CD8-positive, alpha-beta memory T cell (primary cell): ENCODE results near the gene ZNF440. TPM values are rescaled to one million over a fixed set of nuclear protein-coding genes. Genes with fewer than 3 reads are reported as not detected.
"Not testable (repeated sequence)": the region's sequence is repeated elsewhere in the genome, so short reads cannot be mapped to it uniquely, and the experiment has no call there.

Experiments used
- CTCF ChIA-PET: fragments of 350-600 bp; sonication (Branson Sonifier 250); formaldehyde crosslinking; loops from one replicate; lab custom pipeline; 2021; ENCODE audit warnings: antibody characterized with exemption; lab: Charles Lee
- POLR2A ChIA-PET: fragments of 350-600 bp; sonication (Branson Sonifier 250); formaldehyde crosslinking; loops from one replicate; lab custom pipeline; 2021; ENCODE audit warnings: antibody characterized with exemption; lab: Charles Lee
- DNase-seq, 5 donors: peaks; one replicate each; pipeline versions ENCODE4 v3.0.0 to v3.0.0-alpha.2; 2020 to 2022; ENCODE audit warnings: mixed read lengths in 1 of 5
- H3K27ac ChIP-seq: one replicate; pipeline ENCODE4 v1.7.0; 2013; ENCODE audit warnings: low read depth, mild to moderate bottlenecking, low read length, moderate library complexity
- H3K27me3 ChIP-seq: 2 replicates; pipeline ENCODE4 v1.7.0; 2013; ENCODE audit warnings: low read length, mild to moderate bottlenecking; ENCODE audit not compliant: insufficient read depth, poor library complexity, severe bottlenecking
- H3K36me3 ChIP-seq: 2 replicates; pipeline ENCODE4 v1.7.0; 2013; ENCODE audit warnings: mild to moderate bottlenecking, low read length, moderate library complexity; ENCODE audit not compliant: insufficient read depth
- H3K4me1 ChIP-seq: 2 replicates; pipeline ENCODE4 v1.7.0; 2013; ENCODE audit warnings: mild to moderate bottlenecking, low read length, moderate library complexity; ENCODE audit not compliant: insufficient read depth
- H3K4me3 ChIP-seq: 2 replicates; pipeline ENCODE4 v1.7.0; 2013; ENCODE audit warnings: mild to moderate bottlenecking, low read length
- H3K9me3 ChIP-seq: 2 replicates; pipeline ENCODE4 v1.7.0; 2013; ENCODE audit warnings: mild to moderate bottlenecking, low read length
- H3K27ac Mint-ChIP-seq, 8 donors: one replicate each; pipeline ENCODE4 v1.8.0; 2020 to 2021; ENCODE audit warnings: mixed read lengths in 8 of 8, mild to moderate bottlenecking in 6 of 8, inconsistent platforms in 3 of 8, moderate library complexity in 3 of 8
- H3K27me3 Mint-ChIP-seq, 2 donors: one replicate each; pipeline ENCODE4 v1.8.0; 2020 to 2021; ENCODE audit warnings: mixed read lengths in 2 of 2, mild to moderate bottlenecking in 1 of 2, moderate library complexity in 1 of 2
- H3K36me3 Mint-ChIP-seq, 3 donors: one replicate each; pipeline ENCODE4 v1.8.0; 2020 to 2021; ENCODE audit warnings: mixed read lengths in 3 of 3, inconsistent platforms in 1 of 3, mild to moderate bottlenecking in 1 of 3
- H3K4me1 Mint-ChIP-seq, 3 donors: one replicate each; pipeline ENCODE4 v1.8.0; 2020 to 2021; ENCODE audit warnings: mixed read lengths in 3 of 3, inconsistent platforms in 1 of 3, mild to moderate bottlenecking in 1 of 3
- H3K4me3 Mint-ChIP-seq, 7 donors: one replicate each; pipeline ENCODE4 v1.8.0; 2020 to 2021; ENCODE audit warnings: mixed read lengths in 7 of 7, mild to moderate bottlenecking in 6 of 7, moderate library complexity in 4 of 7, inconsistent platforms in 2 of 7
- H3K9me3 Mint-ChIP-seq, 5 donors: one replicate each; pipeline ENCODE4 v1.8.0; 2020 to 2022; ENCODE audit warnings: mixed read lengths in 5 of 5, mild to moderate bottlenecking in 3 of 5, moderate library complexity in 2 of 5, inconsistent platforms in 1 of 5
- polyA plus RNA-seq: library from polyadenylated mRNA; unstranded; fragments of 300-500 nt; fragmentation: Illumina TruSeq; gene quantifications from one replicate; pipeline ENCODE4 v1.2.3, GENCODE V29; 2021
- total RNA-seq, 2 experiments: library from RNA; stranded (reverse); gene quantifications; one replicate each; pipeline ENCODE4 v1.2.3, GENCODE V29; 2021

Gene ZNF440
- total and polyA plus RNA-seq, 3 experiments from 2014 or later: 3.2 to 8.4 (median 6.3) TPM

GRCh38 chr19:11853358-11853757 lies 39.3 kb downstream of the ZNF440 start:
- H3K36me3 Mint-ChIP-seq: peaks cover 13 to 52% (median 52%) of the 10 kb centered on the region in 3 donors

GRCh38 chr19:11856596-11857250 lies 42.6 kb downstream of the ZNF440 start:
- peaks cover 0 to 2% of the 10 kb centered on the region in 2 donors for H3K27me3 Mint-ChIP-seq
- peaks cover 17 to 69% (median 46%) of the 10 kb centered on the region in 5 donors for H3K9me3 Mint-ChIP-seq
- no peak overlapping the region for H3K27ac Mint-ChIP-seq
- POLR2A ChIA-PET: no interaction called here
- H3K4me1 Mint-ChIP-seq: no peaks in the 10 kb centered on the region
- H3K27ac ChIP-seq: no peak overlapping the region
- CTCF ChIA-PET: no interaction called here
- H3K36me3 Mint-ChIP-seq: peaks cover 13 to 76% (median 58%) of the 10 kb centered on the region in 3 donors
- no peak for DNase-seq
- no peaks in the 10 kb centered on the region for H3K4me1 ChIP-seq
- H3K36me3 ChIP-seq: no peaks in the 10 kb centered on the region
- no peak overlapping the region for H3K4me3 ChIP-seq
- no peaks in the 10 kb centered on the region for H3K27me3 ChIP-seq
- H3K4me3 Mint-ChIP-seq: no peak overlapping the region
- peaks cover 7% of the 10 kb centered on the region for H3K9me3 ChIP-seq

More at GRCh38 chr19:11853358-11853757, 39.3 kb downstream of the ZNF440 start:
- no peak for DNase-seq
- H3K36me3 ChIP-seq: no peaks in the 10 kb centered on the region
- POLR2A ChIA-PET: no interaction called here
- H3K27ac ChIP-seq: no peak overlapping the region
- peaks cover 8% of the 10 kb centered on the region for H3K4me1 ChIP-seq
- H3K27me3 Mint-ChIP-seq: peaks cover 0 to 6% of the 10 kb centered on the region in 2 donors
- H3K4me1 Mint-ChIP-seq: peaks cover 14 to 23% (median 18%) of the 10 kb centered on the region in 3 donors
- no peak overlapping the region for H3K4me3 Mint-ChIP-seq
- H3K9me3 ChIP-seq: no peaks in the 10 kb centered on the region
- no peak overlapping the region for H3K27ac Mint-ChIP-seq
- H3K9me3 Mint-ChIP-seq: peaks cover 7 to 45% (median 23%) of the 10 kb centered on the region in 5 donors
- CTCF ChIA-PET: no interaction called here
- no peak overlapping the region for H3K4me3 ChIP-seq
- no peaks in the 10 kb centered on the region for H3K27me3 ChIP-seq

DNA sequence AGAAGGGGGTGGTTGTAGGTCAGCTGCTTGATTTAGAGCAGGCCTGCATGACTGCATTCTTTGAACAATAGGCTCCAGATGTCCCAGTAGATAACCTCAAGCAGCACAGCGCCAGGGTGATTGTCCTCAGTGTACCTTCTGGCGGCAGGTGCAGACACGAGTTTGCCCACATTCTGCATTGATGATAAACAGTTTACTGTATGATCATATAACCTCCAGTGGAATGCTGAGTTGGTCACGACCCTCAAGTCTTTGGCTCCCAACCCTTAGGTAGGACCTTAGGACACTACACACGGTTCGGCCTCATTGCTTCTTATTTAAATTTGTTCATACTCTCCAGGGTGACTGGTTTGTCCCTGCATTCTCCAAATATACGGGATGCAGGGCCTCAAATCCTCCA lies 46.6 kb downstream of the ZNF440 start:
- no peak overlapping the region for H3K4me3 ChIP-seq
- H3K27ac ChIP-seq: no peak overlapping the region
- H3K27me3 ChIP-seq: no peaks in the 10 kb centered on the region
- ChIA-PET CTCF (no interaction called here), POLR2A (no interaction called here)
- Mint-ChIP-seq H3K27me3 (no peaks in the 10 kb centered on the region), H3K4me1 (no peaks in the 10 kb centered on the region), H3K27ac (peak overlapping the region in 1 of 8 donors; percentile 23), H3K36me3 (peaks cover 8 to 83% (median 68%) of the 10 kb centered on the region in 3 donors), H3K4me3 (no peak overlapping the region), H3K9me3 (peaks cover 30 to 96% (median 73%) of the 10 kb centered on the region in 5 donors)
- no peaks in the 10 kb centered on the region for H3K4me1 ChIP-seq
- H3K36me3 ChIP-seq: no peaks in the 10 kb centered on the region
- peaks cover 19% of the 10 kb centered on the region for H3K9me3 ChIP-seq
- DNase-seq: no peak

GRCh38 chr19:11861301-11861700 lies 47.2 kb downstream of the ZNF440 start:
- Histone ChIP-seq H3K36me3 (no peaks in the 10 kb centered on the region), H3K9me3 (peaks cover 19% of the 10 kb centered on the region), H3K27me3 (no peaks in the 10 kb centered on the region), H3K27ac (no peak overlapping the region), H3K4me3 (no peak overlapping the region), H3K4me1 (no peaks in the 10 kb centered on the region)
- H3K4me1 Mint-ChIP-seq: no peaks in the 10 kb centered on the region
- H3K27me3 Mint-ChIP-seq: no peaks in the 10 kb centered on the region
- H3K4me3 Mint-ChIP-seq: no peak overlapping the region
- H3K9me3 Mint-ChIP-seq: peaks cover 33 to 96% (median 76%) of the 10 kb centered on the region in 5 donors
- H3K36me3 Mint-ChIP-seq: peaks cover 9 to 83% (median 67%) of the 10 kb centered on the region in 3 donors
- no peak for DNase-seq
- POLR2A ChIA-PET: no interaction called here
- no peak overlapping the region for H3K27ac Mint-ChIP-seq
- CTCF ChIA-PET: no interaction called here

DNA sequence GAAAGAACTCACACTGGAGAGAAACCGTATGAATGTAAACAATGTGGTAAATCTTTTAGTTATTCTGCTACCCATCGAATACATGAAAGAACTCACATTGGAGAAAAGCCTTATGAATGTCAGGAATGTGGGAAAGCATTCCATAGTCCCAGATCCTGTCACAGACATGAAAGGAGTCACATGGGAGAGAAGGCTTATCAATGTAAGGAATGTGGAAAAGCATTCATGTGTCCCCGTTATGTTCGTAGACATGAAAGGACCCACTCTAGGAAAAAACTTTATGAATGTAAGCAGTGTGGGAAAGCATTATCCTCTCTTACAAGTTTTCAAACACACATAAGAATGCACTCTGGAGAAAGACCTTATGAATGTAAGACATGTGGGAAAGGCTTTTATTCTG lies 53.7 kb downstream of the ZNF440 start:
- peaks cover 41% of the 10 kb centered on the region for H3K9me3 ChIP-seq
- POLR2A ChIA-PET, H3K27ac ChIP-seq, H3K27me3 ChIP-seq, H3K4me1 ChIP-seq, H3K27ac Mint-ChIP-seq, H3K4me3 Mint-ChIP-seq, H3K4me3 ChIP-seq, CTCF ChIA-PET, H3K4me1 Mint-ChIP-seq, H3K27me3 Mint-ChIP-seq, DNase-seq: not testable (repeated sequence)
- Mint-ChIP-seq H3K9me3 (peaks cover 48 to 95% (median 86%) of the 10 kb centered on the region in 5 donors), H3K36me3 (peaks cover 23 to 74% (median 55%) of the 10 kb centered on the region in 3 donors)
- H3K36me3 ChIP-seq: peaks cover 12% of the 10 kb centered on the region

- Mint-ChIP-seq H3K9me3 (peaks cover 48 to 94% (median 81%) of the 10 kb centered on the region in 5 donors), H3K36me3 (peaks cover 23 to 72% (median 53%) of the 10 kb centered on the region in 3 donors), H3K27ac (no peak overlapping the region), H3K4me3 (no peak overlapping the region), H3K4me1 (no peaks in the 10 kb centered on the region), H3K27me3 (no peaks in the 10 kb centered on the region)
- Histone ChIP-seq H3K9me3 (peaks cover 41% of the 10 kb centered on the region), H3K27me3 (no peaks in the 10 kb centered on the region), H3K4me3 (no peak overlapping the region), H3K27ac (no peak overlapping the region), H3K36me3 (peaks cover 12% of the 10 kb centered on the region), H3K4me1 (no peaks in the 10 kb centered on the region)
- POLR2A ChIA-PET: no interaction called here
- no peak for DNase-seq
- CTCF ChIA-PET: no interaction called here
Measured at GRCh38 chr19:11868188-11868587, 54.1 kb downstream of the ZNF440 start.

DNA sequence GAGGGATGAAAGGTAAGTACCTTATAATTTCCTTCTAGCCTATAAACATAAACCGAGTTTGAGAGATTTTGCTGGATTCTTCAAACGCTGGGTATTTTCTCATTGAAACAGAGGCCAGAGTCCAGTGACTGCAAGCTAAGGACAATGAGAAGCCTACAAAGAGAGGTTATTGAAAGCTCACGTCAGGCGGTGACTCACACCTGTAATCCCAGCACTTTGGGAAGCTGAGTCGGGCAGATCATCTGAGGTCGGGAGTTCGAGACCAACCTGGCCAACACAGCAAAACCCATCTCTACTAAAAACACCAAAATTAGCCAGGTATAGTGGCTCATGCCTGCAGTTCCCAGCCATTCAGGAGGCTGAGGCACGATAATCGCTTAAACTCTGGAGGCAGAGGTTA lies 58.6 kb downstream of the ZNF440 start:
- Histone ChIP-seq H3K4me3 (no peak overlapping the region), H3K4me1 (no peaks in the 10 kb centered on the region), H3K36me3 (peaks cover 3% of the 10 kb centered on the region), H3K9me3 (peaks cover 20% of the 10 kb centered on the region), H3K27me3 (no peaks in the 10 kb centered on the region), H3K27ac (no peak overlapping the region)
- POLR2A ChIA-PET: no interaction called here
- CTCF ChIA-PET: interaction anchor here (1.3 kb wide), 1 partner anchor 75 kb away, joined by 3 read pairs; the partner anchor contains the start of gene ZNF491
- no peak for DNase-seq
- no peak overlapping the region for H3K27ac Mint-ChIP-seq
- H3K9me3 Mint-ChIP-seq: peaks cover 23 to 56% (median 44%) of the 10 kb centered on the region in 5 donors
- H3K4me1 Mint-ChIP-seq: no peaks in the 10 kb centered on the region
- H3K27me3 Mint-ChIP-seq: peaks cover 0 to 1% of the 10 kb centered on the region in 2 donors
- H3K36me3 Mint-ChIP-seq: peaks cover 7 to 31% (median 16%) of the 10 kb centered on the region in 3 donors
- no peak overlapping the region for H3K4me3 Mint-ChIP-seq

DNA sequence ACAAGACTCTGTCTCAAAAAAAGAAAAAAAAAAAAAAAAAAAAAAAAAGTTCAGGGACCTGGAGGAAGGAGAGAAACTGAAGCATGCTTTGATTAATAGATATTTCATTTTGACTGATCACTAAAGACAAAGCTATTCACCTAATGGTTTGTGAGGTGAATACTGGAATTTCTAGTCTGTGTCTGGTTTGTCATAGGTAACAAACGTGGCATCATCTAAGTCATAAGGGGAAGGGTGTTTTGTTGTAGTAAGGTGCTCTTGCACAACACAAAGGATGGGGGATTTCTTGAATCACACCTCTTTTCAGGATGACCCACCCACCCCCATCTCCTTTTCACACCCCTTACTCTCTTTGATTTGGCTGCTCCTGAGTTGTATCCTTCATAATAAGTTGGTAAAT lies 59.7 kb downstream of the ZNF440 start:
- Histone ChIP-seq H3K4me3 (no peak overlapping the region), H3K27ac (no peak overlapping the region), H3K9me3 (peaks cover 8% of the 10 kb centered on the region), H3K4me1 (no peaks in the 10 kb centered on the region), H3K36me3 (no peaks in the 10 kb centered on the region), H3K27me3 (no peaks in the 10 kb centered on the region)
- DNase-seq: no peak
- Mint-ChIP-seq H3K4me1 (no peaks in the 10 kb centered on the region), H3K4me3 (no peak overlapping the region), H3K36me3 (peaks cover 0 to 19% (median 4%) of the 10 kb centered on the region in 3 donors), H3K9me3 (peaks cover 14 to 45% (median 33%) of the 10 kb centered on the region in 5 donors), H3K27ac (no peak overlapping the region), H3K27me3 (peaks cover 0 to 4% of the 10 kb centered on the region in 2 donors)
- CTCF ChIA-PET: interaction anchor here (1.0 to 1.3 kb wide), 2 partner anchors 76 to 115 kb away, joined by 3 read pairs; partner anchors contain the start of gene ZNF491
- POLR2A ChIA-PET: no interaction called here
